ENCODE measurements around the gene CRIM1.

The CRIM1 gene

GRCh38 chr2:36441816-36442215 is 86.2 kb downstream of the CRIM1 start:
- Histone ChIP-seq H3K27me3 (ENCODE audit: control insufficient read depth, insufficient read depth, low read length) (no peaks in the 10 kb centered on the region), H3K9ac (ENCODE audit: low read length) (no peak overlapping the region), H3K4me1 (ENCODE audit: control insufficient read depth, insufficient read depth, low read length) (peaks cover 5% of the 10 kb centered on the region), H3K36me3 (ENCODE audit: control insufficient read depth, insufficient read depth, low read length) (no peaks in the 10 kb centered on the region), H3K9me3 (ENCODE audit: control insufficient read depth, low read length) (no peaks in the 10 kb centered on the region), H3K4me3 (ENCODE audit: low read length) (no peak overlapping the region)

GRCh38 chr2:36444216-36444936 is 88.8 kb downstream of the CRIM1 start:
- peaks cover 7% of the 10 kb centered on the region for H3K4me1 ChIP-seq (ENCODE audit: control insufficient read depth, insufficient read depth, low read length)
- no peak overlapping the region for H3K9ac ChIP-seq (ENCODE audit: low read length)
- H3K9me3 ChIP-seq (ENCODE audit: control insufficient read depth, low read length), result no peaks in the 10 kb centered on the region
- H3K36me3 ChIP-seq (ENCODE audit: control insufficient read depth, insufficient read depth, low read length), result no peaks in the 10 kb centered on the region
- no peak overlapping the region for H3K4me3 ChIP-seq (ENCODE audit: low read length)
- H3K27me3 ChIP-seq (ENCODE audit: control insufficient read depth, insufficient read depth, low read length), result no peaks in the 10 kb centered on the region

GRCh38 chr2:36445185-36445866 is 89.7 kb downstream of the CRIM1 start:
- Histone ChIP-seq H3K9ac (ENCODE audit: low read length) (no peak overlapping the region), H3K9me3 (ENCODE audit: control insufficient read depth, low read length) (no peaks in the 10 kb centered on the region), H3K4me3 (ENCODE audit: low read length) (no peak overlapping the region), H3K36me3 (ENCODE audit: control insufficient read depth, insufficient read depth, low read length) (no peaks in the 10 kb centered on the region), H3K27me3 (ENCODE audit: control insufficient read depth, insufficient read depth, low read length) (no peaks in the 10 kb centered on the region), H3K4me1 (ENCODE audit: control insufficient read depth, insufficient read depth, low read length) (peaks cover 13% of the 10 kb centered on the region)

GRCh38 chr2:36446294-36446693 is 90.7 kb downstream of the CRIM1 start:
- Histone ChIP-seq H3K4me1 (ENCODE audit: control insufficient read depth, insufficient read depth, low read length) (peaks cover 13% of the 10 kb centered on the region), H3K9ac (ENCODE audit: low read length) (no peak overlapping the region), H3K4me3 (ENCODE audit: low read length) (no peak overlapping the region), H3K27me3 (ENCODE audit: control insufficient read depth, insufficient read depth, low read length) (no peaks in the 10 kb centered on the region), H3K36me3 (ENCODE audit: control insufficient read depth, insufficient read depth, low read length) (no peaks in the 10 kb centered on the region), H3K9me3 (ENCODE audit: control insufficient read depth, low read length) (no peaks in the 10 kb centered on the region)

- Histone ChIP-seq H3K27me3 (ENCODE audit: control insufficient read depth, insufficient read depth, low read length) (no peaks in the 10 kb centered on the region), H3K36me3 (ENCODE audit: control insufficient read depth, insufficient read depth, low read length) (no peaks in the 10 kb centered on the region), H3K9ac (ENCODE audit: low read length) (no peak overlapping the region), H3K4me3 (ENCODE audit: low read length) (no peak overlapping the region), H3K4me1 (ENCODE audit: control insufficient read depth, insufficient read depth, low read length) (peaks cover 21% of the 10 kb centered on the region), H3K9me3 (ENCODE audit: control insufficient read depth, low read length) (no peaks in the 10 kb centered on the region)
Observed at GRCh38 chr2:36449213-36449612, 93.6 kb downstream of the CRIM1 start.

- H3K4me1 ChIP-seq (ENCODE audit: control insufficient read depth, insufficient read depth, low read length), result peaks cover 21% of the 10 kb centered on the region
- no peak overlapping the region for H3K9ac ChIP-seq (ENCODE audit: low read length)
- H3K9me3 ChIP-seq (ENCODE audit: control insufficient read depth, low read length), result no peaks in the 10 kb centered on the region
- no peaks in the 10 kb centered on the region for H3K27me3 ChIP-seq (ENCODE audit: control insufficient read depth, insufficient read depth, low read length)
- no peaks in the 10 kb centered on the region for H3K36me3 ChIP-seq (ENCODE audit: control insufficient read depth, insufficient read depth, low read length)
- H3K4me3 ChIP-seq (ENCODE audit: low read length), result no peak overlapping the region
Observed at GRCh38 chr2:36449943-36450392, 94.4 kb downstream of the CRIM1 start.

GRCh38 chr2:36450466-36451196 is 95.1 kb downstream of the CRIM1 start:
- Histone ChIP-seq H3K27me3 (ENCODE audit: control insufficient read depth, insufficient read depth, low read length) (no peaks in the 10 kb centered on the region), H3K9me3 (ENCODE audit: control insufficient read depth, low read length) (no peaks in the 10 kb centered on the region), H3K9ac (ENCODE audit: low read length) (no peak overlapping the region), H3K4me3 (ENCODE audit: low read length) (no peak overlapping the region), H3K36me3 (ENCODE audit: control insufficient read depth, insufficient read depth, low read length) (no peaks in the 10 kb centered on the region), H3K4me1 (ENCODE audit: control insufficient read depth, insufficient read depth, low read length) (peaks cover 21% of the 10 kb centered on the region)

- no peaks in the 10 kb centered on the region for H3K9me3 ChIP-seq (ENCODE audit: control insufficient read depth, low read length)
- peaks cover 20% of the 10 kb centered on the region for H3K4me1 ChIP-seq (ENCODE audit: control insufficient read depth, insufficient read depth, low read length)
- H3K4me3 ChIP-seq (ENCODE audit: low read length), result no peak overlapping the region
- no peaks in the 10 kb centered on the region for H3K36me3 ChIP-seq (ENCODE audit: control insufficient read depth, insufficient read depth, low read length)
- no peak overlapping the region for H3K9ac ChIP-seq (ENCODE audit: low read length)
- H3K27me3 ChIP-seq (ENCODE audit: control insufficient read depth, insufficient read depth, low read length), result no peaks in the 10 kb centered on the region
Observed at GRCh38 chr2:36451512-36451911, 95.9 kb downstream of the CRIM1 start.

GRCh38 chr2:36452260-36452659 is 96.7 kb downstream of the CRIM1 start:
- Histone ChIP-seq H3K27me3 (ENCODE audit: control insufficient read depth, insufficient read depth, low read length) (no peaks in the 10 kb centered on the region), H3K9ac (ENCODE audit: low read length) (no peak overlapping the region), H3K9me3 (ENCODE audit: control insufficient read depth, low read length) (no peaks in the 10 kb centered on the region), H3K36me3 (ENCODE audit: control insufficient read depth, insufficient read depth, low read length) (no peaks in the 10 kb centered on the region), H3K4me1 (ENCODE audit: control insufficient read depth, insufficient read depth, low read length) (peaks cover 17% of the 10 kb centered on the region), H3K4me3 (ENCODE audit: low read length) (no peak overlapping the region)

GRCh38 chr2:36453652-36454051 is 98.1 kb downstream of the CRIM1 start:
- no peak overlapping the region for H3K9ac ChIP-seq (ENCODE audit: low read length)
- no peaks in the 10 kb centered on the region for H3K36me3 ChIP-seq (ENCODE audit: control insufficient read depth, insufficient read depth, low read length)
- no peaks in the 10 kb centered on the region for H3K27me3 ChIP-seq (ENCODE audit: control insufficient read depth, insufficient read depth, low read length)
- no peaks in the 10 kb centered on the region for H3K9me3 ChIP-seq (ENCODE audit: control insufficient read depth, low read length)
- H3K4me1 ChIP-seq (ENCODE audit: control insufficient read depth, insufficient read depth, low read length), result peaks cover 17% of the 10 kb centered on the region
- H3K4me3 ChIP-seq (ENCODE audit: low read length), result no peak overlapping the region

- H3K9ac ChIP-seq (ENCODE audit: low read length), result no peak overlapping the region
- no peak overlapping the region for H3K4me3 ChIP-seq (ENCODE audit: low read length)
- peaks cover 10% of the 10 kb centered on the region for H3K4me1 ChIP-seq (ENCODE audit: control insufficient read depth, insufficient read depth, low read length)
- no peaks in the 10 kb centered on the region for H3K27me3 ChIP-seq (ENCODE audit: control insufficient read depth, insufficient read depth, low read length)
- H3K36me3 ChIP-seq (ENCODE audit: control insufficient read depth, insufficient read depth, low read length), result no peaks in the 10 kb centered on the region
- no peaks in the 10 kb centered on the region for H3K9me3 ChIP-seq (ENCODE audit: control insufficient read depth, low read length)
Observed at GRCh38 chr2:36455011-36455410, 99.4 kb downstream of the CRIM1 start.

GRCh38 chr2:36455788-36456187 is 100.2 kb downstream of the CRIM1 start:
- H3K27me3 ChIP-seq (ENCODE audit: control insufficient read depth, insufficient read depth, low read length), result no peaks in the 10 kb centered on the region
- H3K4me3 ChIP-seq (ENCODE audit: low read length), result no peak overlapping the region
- no peak overlapping the region for H3K9ac ChIP-seq (ENCODE audit: low read length)
- H3K9me3 ChIP-seq (ENCODE audit: control insufficient read depth, low read length), result no peaks in the 10 kb centered on the region
- no peaks in the 10 kb centered on the region for H3K36me3 ChIP-seq (ENCODE audit: control insufficient read depth, insufficient read depth, low read length)
- H3K4me1 ChIP-seq (ENCODE audit: control insufficient read depth, insufficient read depth, low read length), result peaks cover 16% of the 10 kb centered on the region
